Activated B cell treated with CpG ODN at 0.5 μM for 24 hours (primary cell): ENCODE results near the gene MTIF3. TPM values are rescaled to one million over a fixed set of nuclear protein-coding genes. Genes with fewer than 3 reads are reported as not detected.
A peak's percentile ranks its signal among the peaks of the same experiment; 100 is the strongest.

Experiments used
- ATAC-seq: fragments of 200-7000 bp; cut with Tn5 transposase; one replicate; pipeline ENCODE4 v1.10.0; 2021; ENCODE audit warnings: low read depth, mild to moderate bottlenecking, moderate library complexity
- CTCF ChIA-PET: fragments of 350-600 bp; sonication (Branson Sonifier 250); formaldehyde crosslinking; loops from one replicate; lab custom pipeline; 2021; ENCODE audit warnings: antibody characterized with exemption; lab: Charles Lee
- POLR2A ChIA-PET: fragments of 350-600 bp; sonication (Branson Sonifier 250); formaldehyde crosslinking; loops from one replicate; lab custom pipeline; 2021; ENCODE audit warnings: antibody characterized with exemption; lab: Charles Lee
- DNase-seq: peaks from one replicate; pipeline ENCODE4 v3.0.0; 2022
- H3K27ac Mint-ChIP-seq: one replicate; pipeline ENCODE4 v1.8.0; 2020; ENCODE audit warnings: mixed read lengths
- H3K27me3 Mint-ChIP-seq: one replicate; pipeline ENCODE4 v1.8.0; 2021; ENCODE audit warnings: mixed read lengths
- H3K36me3 Mint-ChIP-seq: one replicate; pipeline ENCODE4 v1.8.0; 2021; ENCODE audit warnings: low read depth, mixed read lengths
- H3K4me1 Mint-ChIP-seq: one replicate; pipeline ENCODE4 v1.8.0; 2021; ENCODE audit warnings: mixed read lengths
- H3K4me3 Mint-ChIP-seq: one replicate; pipeline ENCODE4 v1.8.0; 2020; ENCODE audit warnings: mild to moderate bottlenecking, mixed read lengths
- H3K9me3 Mint-ChIP-seq: one replicate; pipeline ENCODE4 v1.8.0; 2020; ENCODE audit warnings: mixed read lengths
- intact Hi-C: fragments of 100-400 bp; cut with micrococcal nuclease; formaldehyde crosslinking; loops from one replicate; pipeline ENCODE4 v1.15.1; 2024
- total RNA-seq: library from RNA; stranded (reverse); gene quantifications from 2 replicates; pipeline ENCODE4 v1.2.3, GENCODE V29; 2022
- TF ChIP-seq, protein P1 (sequence below): fragments of 200-600 bp; IDR thresholded peaks from one replicate; pipeline ENCODE4 v1.8.0; 2022; ENCODE audit warnings: antibody characterized with exemption, mild to moderate bottlenecking

MTIF3 gene
- total RNA-seq, 1 donor from 2014 or later: 50.1 TPM

DNA sequence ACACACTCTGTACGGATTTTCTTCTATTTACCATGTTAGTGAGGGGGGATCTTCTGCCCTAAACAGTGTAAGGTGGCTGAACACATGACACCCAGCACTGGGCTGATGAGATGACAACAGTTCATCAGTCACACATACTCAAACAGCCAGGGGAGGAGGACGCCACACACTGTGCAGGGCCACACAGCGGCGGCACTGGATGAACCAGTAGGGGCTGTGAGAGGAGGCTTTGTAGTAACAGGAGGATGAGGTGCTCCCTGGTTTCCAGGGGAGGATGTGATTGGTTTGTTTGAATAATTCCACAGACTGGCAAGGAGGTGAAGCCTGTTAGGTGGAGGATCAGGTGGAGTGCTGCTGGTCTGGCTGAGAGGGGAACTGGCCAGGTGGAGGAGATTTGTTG, 42.3 kb downstream of the MTIF3 start:
- Mint-ChIP-seq H3K9me3 (no peaks in the 10 kb centered on the region), H3K27me3 (peaks cover 11% of the 10 kb centered on the region), H3K36me3 (no peaks in the 10 kb centered on the region), H3K4me3 (no peak overlapping the region), H3K4me1 (peaks cover 5% of the 10 kb centered on the region), H3K27ac (no peak overlapping the region)
- ChIA-PET POLR2A (interaction anchor here (0.6 kb wide), 1 partner anchor 47 kb away, joined by 3 read pairs; no protein-coding TSS in a partner anchor), CTCF (no interaction called here)
- DNase-seq (no peak), ATAC-seq (no peak)
- TF ChIP-seq, protein P1, sequence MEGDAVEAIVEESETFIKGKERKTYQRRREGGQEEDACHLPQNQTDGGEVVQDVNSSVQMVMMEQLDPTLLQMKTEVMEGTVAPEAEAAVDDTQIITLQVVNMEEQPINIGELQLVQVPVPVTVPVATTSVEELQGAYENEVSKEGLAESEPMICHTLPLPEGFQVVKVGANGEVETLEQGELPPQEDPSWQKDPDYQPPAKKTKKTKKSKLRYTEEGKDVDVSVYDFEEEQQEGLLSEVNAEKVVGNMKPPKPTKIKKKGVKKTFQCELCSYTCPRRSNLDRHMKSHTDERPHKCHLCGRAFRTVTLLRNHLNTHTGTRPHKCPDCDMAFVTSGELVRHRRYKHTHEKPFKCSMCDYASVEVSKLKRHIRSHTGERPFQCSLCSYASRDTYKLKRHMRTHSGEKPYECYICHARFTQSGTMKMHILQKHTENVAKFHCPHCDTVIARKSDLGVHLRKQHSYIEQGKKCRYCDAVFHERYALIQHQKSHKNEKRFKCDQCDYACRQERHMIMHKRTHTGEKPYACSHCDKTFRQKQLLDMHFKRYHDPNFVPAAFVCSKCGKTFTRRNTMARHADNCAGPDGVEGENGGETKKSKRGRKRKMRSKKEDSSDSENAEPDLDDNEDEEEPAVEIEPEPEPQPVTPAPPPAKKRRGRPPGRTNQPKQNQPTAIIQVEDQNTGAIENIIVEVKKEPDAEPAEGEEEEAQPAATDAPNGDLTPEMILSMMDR: no peak
- intact Hi-C loops: loop anchor here (5.0 kb wide), 1 partner anchor 139 kb away; no protein-coding TSS in a partner anchor

DNA sequence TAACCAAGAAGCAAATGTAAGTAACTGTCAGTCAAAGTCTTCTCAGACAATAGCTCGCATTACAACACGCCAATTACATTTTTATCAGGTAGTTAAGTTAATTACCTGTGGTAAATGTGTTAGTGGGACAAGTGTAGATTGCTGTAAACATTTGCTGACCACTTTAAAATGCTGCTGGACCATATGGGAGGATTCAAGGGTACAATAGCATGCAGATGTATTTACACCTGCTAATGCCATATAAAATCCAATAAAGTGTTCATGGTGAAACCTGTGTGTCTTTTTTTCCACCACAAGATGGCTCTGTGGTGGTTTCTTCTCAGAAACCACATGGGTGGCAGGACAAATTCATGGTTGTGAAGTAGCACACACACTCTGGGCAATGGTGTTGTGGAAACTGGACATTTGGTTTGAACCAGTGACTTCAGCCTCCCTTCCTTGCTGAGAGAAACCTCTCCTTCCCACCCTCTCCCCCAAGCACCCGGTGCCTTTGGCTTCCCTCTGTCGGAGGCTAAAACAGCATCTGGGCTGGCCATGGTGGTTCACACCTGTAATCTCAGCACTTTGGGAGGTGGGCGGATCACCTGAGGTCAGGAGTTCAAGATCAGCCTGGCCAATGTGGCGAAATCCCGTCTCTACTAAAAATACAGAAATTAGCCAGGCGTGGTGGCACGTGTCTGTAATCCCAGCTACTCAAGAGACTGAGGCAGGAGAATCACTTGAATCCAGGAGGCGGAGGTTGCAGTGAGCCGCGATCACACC, 44.0 kb downstream of the MTIF3 start:
- Mint-ChIP-seq H3K4me3 (no peak overlapping the region), H3K4me1 (peaks cover 9% of the 10 kb centered on the region), H3K27me3 (peaks cover 8% of the 10 kb centered on the region), H3K36me3 (no peaks in the 10 kb centered on the region), H3K9me3 (no peaks in the 10 kb centered on the region), H3K27ac (no peak overlapping the region)
- TF ChIP-seq, protein P1: no peak
- CTCF ChIA-PET: interaction anchor here (1.6 to 4.8 kb wide), 2 partner anchors 307 to 420 kb away, joined by 5 to 46 read pairs; no protein-coding TSS in a partner anchor
- intact Hi-C loops: loop anchor here (1.0 to 5.0 kb wide), 7 partner anchors 20 to 578 kb away; no protein-coding TSS in a partner anchor
- ATAC-seq (peak; percentile 54), DNase-seq (no peak)
- POLR2A ChIA-PET: interaction anchor here (1.4 kb wide), 1 partner anchor 44 kb away, joined by 8 read pairs; the partner anchor contains the start of gene MTIF3

DNA sequence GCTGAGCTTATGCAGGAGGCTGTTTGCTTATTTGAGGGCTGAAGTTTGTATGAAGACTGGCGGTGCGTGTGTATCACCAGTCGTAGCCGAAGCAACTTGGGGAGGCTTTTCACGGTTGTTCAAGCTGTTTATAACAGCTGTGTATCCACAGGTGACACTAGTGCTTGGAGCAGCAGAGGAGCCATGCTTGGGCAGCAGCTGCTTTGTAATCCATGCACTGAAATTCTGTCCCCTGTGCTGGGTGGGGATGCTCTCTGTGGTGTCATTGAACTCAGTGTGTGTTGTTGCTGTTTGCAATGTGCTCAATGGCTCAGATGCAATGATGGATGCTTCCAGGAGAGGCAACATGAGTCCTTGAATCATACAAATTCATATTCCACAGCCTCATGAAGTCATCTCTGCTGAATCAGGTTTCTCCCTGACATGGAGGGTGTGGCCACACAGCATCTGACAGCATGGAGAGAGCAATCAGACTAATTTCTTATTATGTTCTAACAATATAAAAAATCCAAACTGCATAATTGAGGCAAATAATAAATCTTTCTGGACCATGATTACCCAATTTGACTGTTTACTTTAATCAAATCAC, 44.7 kb downstream of the MTIF3 start:
- Mint-ChIP-seq H3K9me3 (no peaks in the 10 kb centered on the region), H3K4me1 (peaks cover 14% of the 10 kb centered on the region), H3K4me3 (no peak overlapping the region), H3K36me3 (no peaks in the 10 kb centered on the region), H3K27ac (no peak overlapping the region), H3K27me3 (peaks cover 8% of the 10 kb centered on the region)
- DNase-seq (no peak), ATAC-seq (no peak)
- CTCF ChIA-PET: interaction anchor here (1.4 to 4.8 kb wide), 3 partner anchors 307 to 421 kb away, joined by 3 to 46 read pairs (median 5); no protein-coding TSS in a partner anchor
- TF ChIP-seq, protein P1: no peak
- intact Hi-C loops: loop anchor here (1.0 to 5.0 kb wide), 7 partner anchors 21 to 579 kb away; no protein-coding TSS in a partner anchor
- POLR2A ChIA-PET: interaction anchor here (1.4 kb wide), 1 partner anchor 45 kb away, joined by 8 read pairs; the partner anchor contains the start of gene MTIF3

DNA sequence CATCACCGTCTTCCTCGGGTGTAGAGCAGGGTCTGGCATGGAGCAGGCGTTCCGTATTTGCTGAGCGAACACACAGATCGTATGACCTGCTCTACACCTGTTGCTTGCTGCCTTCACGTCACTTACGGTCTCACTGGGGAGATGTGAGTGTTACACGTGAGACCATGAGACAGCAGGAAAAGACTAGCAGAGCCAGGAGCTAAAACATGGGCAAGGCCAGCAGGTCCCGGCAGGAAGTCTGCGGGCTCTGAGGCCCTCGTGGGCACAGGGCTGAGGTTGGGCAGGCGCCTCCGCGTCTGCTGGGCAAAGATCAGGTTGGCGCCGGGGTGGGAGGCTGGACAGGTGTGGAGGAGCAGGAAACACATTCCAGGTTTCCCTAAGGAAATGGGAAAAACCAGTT, 45.7 kb downstream of the MTIF3 start:
- POLR2A ChIA-PET: interaction anchor here (1.4 kb wide), 1 partner anchor 46 kb away, joined by 8 read pairs; the partner anchor contains the start of gene MTIF3
- CTCF ChIA-PET: interaction anchor here (1.4 to 4.8 kb wide), 2 partner anchors 375 to 422 kb away, joined by 3 to 46 read pairs; no protein-coding TSS in a partner anchor
- DNase-seq: no peak

More for the DNA sequence above, 45.7 kb downstream of the MTIF3 start:
- Mint-ChIP-seq H3K4me1 (peaks cover 14% of the 10 kb centered on the region), H3K9me3 (no peaks in the 10 kb centered on the region), H3K27me3 (peaks cover 5% of the 10 kb centered on the region), H3K36me3 (no peaks in the 10 kb centered on the region), H3K4me3 (no peak overlapping the region), H3K27ac (no peak overlapping the region)
- TF ChIP-seq, protein P1: no peak
- no peak for ATAC-seq
- intact Hi-C loops: loop anchor here (5.0 kb wide), 1 partner anchor 143 kb away; no protein-coding TSS in a partner anchor
